ENCODE data around the gene TGFB2.
"Not testable (repeated sequence)": the region's sequence is repeated elsewhere in the genome, so short reads cannot be mapped to it uniquely, and the experiment has no call there.

Gene TGFB2

DNA sequence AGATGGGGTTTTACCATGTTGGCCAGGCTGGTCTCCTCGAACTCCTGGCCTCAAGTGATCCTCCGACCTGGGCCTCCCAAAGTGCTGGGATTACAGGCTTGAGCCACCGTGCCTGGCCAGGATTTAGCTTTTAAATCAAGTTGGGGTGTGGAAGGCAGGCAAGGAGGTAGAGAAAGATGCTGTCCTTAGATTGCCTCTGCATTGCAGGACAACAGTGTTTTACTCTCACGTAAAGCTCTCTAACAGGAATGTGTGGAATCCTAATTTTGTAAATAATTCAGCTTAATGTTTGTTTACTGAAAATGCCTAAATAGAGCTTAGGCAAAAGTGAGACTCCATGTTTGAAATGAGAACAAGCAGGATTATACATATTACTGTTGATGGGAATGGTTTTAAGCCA, 29.5 kb upstream of the TGFB2 start:
- Histone ChIP-seq H3K4me3 (no peak overlapping the region), H3K27me3 (ENCODE audit: low read depth) (no peaks in the 10 kb centered on the region), H3K4me1 (no peaks in the 10 kb centered on the region), H3K36me3 (replicated peaks) (peaks cover 3% of the 10 kb centered on the region), H3K9me3 (no peaks in the 10 kb centered on the region)
- in situ Hi-C loops (cut with MboI; ENCODE audit: low sequenced_read_pairs) = no loop called here
- DNase-seq (ENCODE audit: low spot score in 2 of 2) = no peak

DNA sequence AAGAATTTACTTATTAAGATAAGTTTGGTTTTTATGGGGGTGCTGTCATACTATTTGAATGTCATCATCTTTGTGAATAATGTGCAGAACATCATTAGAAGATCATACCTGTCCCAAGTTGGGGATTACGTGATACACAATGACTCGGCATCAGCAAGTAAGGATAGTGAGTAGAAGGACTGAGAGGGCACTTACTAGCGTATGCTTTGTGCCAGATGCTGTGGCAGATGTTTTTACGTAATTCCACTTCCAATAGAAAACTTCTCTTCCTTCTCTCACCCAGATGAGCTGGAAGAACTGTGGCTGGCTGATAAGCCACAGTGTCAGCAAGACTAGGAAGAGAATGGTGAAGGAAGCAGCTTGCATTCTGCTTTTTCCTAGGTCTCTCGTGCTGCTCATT, 28.1 kb upstream of the TGFB2 start:
- H3K9me3 ChIP-seq = no peaks in the 10 kb centered on the region
- in situ Hi-C loops (cut with MboI; ENCODE audit: low sequenced_read_pairs) = no loop called here
- H3K27me3 ChIP-seq (ENCODE audit: low read depth) = no peaks in the 10 kb centered on the region
- no peak for DNase-seq (ENCODE audit: low spot score in 2 of 2)
- peaks cover 3% of the 10 kb centered on the region for H3K36me3 ChIP-seq (replicated peaks)
- H3K4me1 ChIP-seq = peaks cover 3% of the 10 kb centered on the region; the same call in 1 of the 2 replicates
- no peak overlapping the region for H3K4me3 ChIP-seq

DNA sequence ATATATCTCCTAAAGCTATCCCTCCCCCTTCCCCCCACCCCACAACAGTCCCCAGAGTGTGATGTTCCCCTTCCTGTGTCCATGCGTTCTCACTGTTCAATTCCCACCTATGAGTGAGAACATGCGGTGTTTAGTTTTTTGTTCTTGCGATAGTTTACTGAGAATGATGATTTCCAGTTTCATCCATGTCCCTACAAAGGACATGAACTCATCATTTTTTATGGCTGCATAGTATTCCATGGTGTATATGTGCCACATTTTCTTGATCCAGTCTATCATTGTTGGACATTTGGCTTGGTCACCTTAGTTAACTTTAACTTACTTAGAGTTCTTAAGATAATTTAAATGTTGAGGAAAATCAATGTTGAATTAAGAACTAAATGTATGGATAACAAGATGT, 25.0 kb upstream of the TGFB2 start:
- H3K36me3 ChIP-seq (replicated peaks); H3K4me1 ChIP-seq; H3K27me3 ChIP-seq (ENCODE audit: low read depth); H3K9me3 ChIP-seq; H3K4me3 ChIP-seq; DNase-seq (ENCODE audit: low spot score in 2 of 2): not testable (repeated sequence)
- in situ Hi-C loops (cut with MboI; ENCODE audit: low sequenced_read_pairs) = loop anchor here (10.0 kb wide), 1 partner anchor 1255 kb away; no protein-coding TSS in a partner anchor

- in situ Hi-C loops (cut with MboI; ENCODE audit: low sequenced_read_pairs) = loop anchor here (10.0 kb wide), 1 partner anchor 1252 kb away; no protein-coding TSS in a partner anchor
- Histone ChIP-seq H3K4me3 (no peak overlapping the region), H3K9me3 (no peaks in the 10 kb centered on the region), H3K27me3 (ENCODE audit: low read depth) (no peaks in the 10 kb centered on the region), H3K4me1 (peaks cover 3% of the 10 kb centered on the region; the same call in 1 of the 2 replicates), H3K36me3 (replicated peaks) (peaks cover 11% of the 10 kb centered on the region)
- DNase-seq (ENCODE audit: low spot score in 2 of 2) = no peak
Measured at GRCh38 chr1:218322762-218323161, 22.4 kb upstream of the TGFB2 start.

GRCh38 chr1:218323568-218324225, 21.4 kb upstream of the TGFB2 start:
- peaks cover 11% of the 10 kb centered on the region for H3K36me3 ChIP-seq (replicated peaks)
- peaks cover 3% of the 10 kb centered on the region; the same call in 1 of the 2 replicates for H3K4me1 ChIP-seq
- in situ Hi-C loops (cut with MboI; ENCODE audit: low sequenced_read_pairs) = loop anchor here (10.0 kb wide), 1 partner anchor 1251 kb away; no protein-coding TSS in a partner anchor
- no peak for DNase-seq (ENCODE audit: low spot score in 2 of 2)
- no peaks in the 10 kb centered on the region for H3K27me3 ChIP-seq (ENCODE audit: low read depth)
- H3K4me3 ChIP-seq = no peak overlapping the region
- no peaks in the 10 kb centered on the region for H3K9me3 ChIP-seq

DNA sequence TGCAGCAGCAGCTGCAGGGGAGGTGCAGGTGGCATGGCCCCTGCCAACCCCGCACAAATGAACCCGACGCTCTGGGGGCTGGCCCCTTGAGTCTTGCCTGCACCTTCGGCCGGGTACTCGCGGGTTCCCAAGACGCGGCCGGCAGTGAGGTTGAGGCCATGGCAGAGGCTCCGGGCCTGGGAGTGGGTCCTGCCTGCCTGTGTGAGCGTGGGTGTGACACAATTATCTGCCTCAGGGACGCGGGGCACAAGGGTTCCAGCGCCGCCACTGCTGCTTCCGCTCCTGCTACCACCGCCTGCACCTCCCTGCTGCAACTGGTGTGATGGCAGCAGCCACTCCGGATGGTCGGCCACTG, 20.9 kb upstream of the TGFB2 start:
- Histone ChIP-seq H3K4me3 (no peak overlapping the region), H3K27me3 (ENCODE audit: low read depth) (no peaks in the 10 kb centered on the region), H3K9me3 (no peaks in the 10 kb centered on the region), H3K36me3 (replicated peaks) (peaks cover 11% of the 10 kb centered on the region), H3K4me1 (peaks cover 3% of the 10 kb centered on the region; the same call in 1 of the 2 replicates)
- no peak for DNase-seq (ENCODE audit: low spot score in 2 of 2)
- in situ Hi-C loops (cut with MboI; ENCODE audit: low sequenced_read_pairs) = loop anchor here (10.0 kb wide), 1 partner anchor 1251 kb away; no protein-coding TSS in a partner anchor

DNA sequence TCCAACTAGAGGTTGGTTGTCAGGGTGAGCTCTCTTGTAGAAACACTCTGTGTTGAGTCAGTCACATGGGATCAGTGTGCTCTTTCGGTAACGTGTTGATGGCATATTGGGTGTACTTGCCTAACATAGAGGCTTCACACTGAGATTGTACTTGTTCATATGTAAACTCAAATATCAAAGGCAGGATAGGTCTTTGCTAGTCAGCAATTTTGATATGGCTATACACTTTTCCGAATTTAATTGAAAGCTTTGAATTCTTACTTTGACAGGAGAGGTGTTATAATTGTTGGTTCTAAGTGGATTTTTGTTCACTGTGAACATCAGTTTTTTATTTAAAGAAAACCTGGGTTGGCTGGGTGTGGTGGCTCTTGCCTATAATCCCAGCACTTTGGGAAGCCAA, 16.4 kb upstream of the TGFB2 start:
- no peaks in the 10 kb centered on the region for H3K4me1 ChIP-seq
- in situ Hi-C loops (cut with MboI; ENCODE audit: low sequenced_read_pairs) = loop anchor here (10.0 to 25.0 kb wide), 4 partner anchors 734 to 1484 kb away; no protein-coding TSS in a partner anchor
- no peaks in the 10 kb centered on the region for H3K27me3 ChIP-seq (ENCODE audit: low read depth)
- no peak overlapping the region for H3K4me3 ChIP-seq
- no peak for DNase-seq (ENCODE audit: low spot score in 2 of 2)
- no peaks in the 10 kb centered on the region for H3K9me3 ChIP-seq
- H3K36me3 ChIP-seq (replicated peaks) = peaks cover 4% of the 10 kb centered on the region

- in situ Hi-C loops (cut with MboI; ENCODE audit: low sequenced_read_pairs) = loop anchor here (25.0 kb wide), 3 partner anchors 732 to 1482 kb away; no protein-coding TSS in a partner anchor
- DNase-seq (ENCODE audit: low spot score in 2 of 2) = peak in 1 of 2 experiments; percentile 37
Measured at GRCh38 chr1:218330043-218330623, 15.0 kb upstream of the TGFB2 start.

DNA sequence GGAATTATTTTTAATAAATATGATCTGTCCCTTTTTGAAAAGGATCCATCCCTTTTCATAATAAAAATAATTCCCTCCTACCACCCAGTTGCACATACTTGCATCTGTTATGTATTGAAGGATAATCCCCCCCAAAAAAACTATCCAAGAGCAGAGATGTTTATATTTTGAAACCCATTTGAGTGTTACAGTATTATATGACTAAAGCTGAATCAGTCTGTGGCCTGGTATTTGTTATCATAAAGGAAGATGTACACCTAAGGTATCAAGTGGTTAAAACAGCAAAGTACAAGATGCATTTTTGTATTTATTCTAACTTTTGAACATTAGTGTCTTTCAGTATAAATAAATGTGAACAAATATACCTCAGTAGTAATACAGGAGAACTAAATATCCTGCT, 12.7 kb upstream of the TGFB2 start:
- DNase-seq (ENCODE audit: low spot score in 2 of 2) = no peak
- in situ Hi-C loops (cut with MboI; ENCODE audit: low sequenced_read_pairs) = loop anchor here (25.0 kb wide), 3 partner anchors 730 to 1480 kb away; no protein-coding TSS in a partner anchor
- H3K9me3 ChIP-seq = no peaks in the 10 kb centered on the region
- no peaks in the 10 kb centered on the region; the same call in 1 of the 2 replicates for H3K36me3 ChIP-seq (replicated peaks)
- no peaks in the 10 kb centered on the region for H3K27me3 ChIP-seq (ENCODE audit: low read depth)
- H3K4me3 ChIP-seq = no peak overlapping the region
- H3K4me1 ChIP-seq = no peaks in the 10 kb centered on the region; the same call in 1 of the 2 replicates

More at GRCh38 chr1:218330043-218330623, 15.0 kb upstream of the TGFB2 start:
- peaks cover 4% of the 10 kb centered on the region for H3K36me3 ChIP-seq (replicated peaks)
- no peaks in the 10 kb centered on the region for H3K27me3 ChIP-seq (ENCODE audit: low read depth)
- H3K4me1 ChIP-seq = no peaks in the 10 kb centered on the region; the same call in 1 of the 2 replicates
- no peaks in the 10 kb centered on the region for H3K9me3 ChIP-seq
- H3K4me3 ChIP-seq = no peak overlapping the region

DNA sequence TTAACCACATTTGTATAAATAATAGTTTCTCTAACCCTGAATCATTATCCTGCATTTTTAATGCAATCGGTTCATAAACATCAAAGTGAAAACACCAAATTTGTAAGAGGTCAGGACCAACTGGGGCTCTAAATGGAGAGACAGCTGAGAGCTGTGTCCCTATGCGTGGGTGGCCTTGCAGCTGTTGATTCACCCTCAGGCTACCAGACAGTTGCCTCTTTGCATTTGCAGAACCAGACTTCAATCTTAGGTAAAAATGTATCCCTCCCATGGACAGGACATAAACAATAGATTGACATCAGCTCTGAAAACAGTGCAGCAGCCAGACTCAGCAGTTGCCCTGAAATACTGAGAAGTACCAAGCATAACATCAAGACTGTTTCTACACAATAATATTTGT, 8.8 kb upstream of the TGFB2 start:
- DNase-seq (ENCODE audit: low spot score in 2 of 2) = peak in 1 of 2 experiments; percentile 21
- in situ Hi-C loops (cut with MboI; ENCODE audit: low sequenced_read_pairs) = loop anchor here (25.0 kb wide), 3 partner anchors 726 to 1476 kb away; no protein-coding TSS in a partner anchor

DNA sequence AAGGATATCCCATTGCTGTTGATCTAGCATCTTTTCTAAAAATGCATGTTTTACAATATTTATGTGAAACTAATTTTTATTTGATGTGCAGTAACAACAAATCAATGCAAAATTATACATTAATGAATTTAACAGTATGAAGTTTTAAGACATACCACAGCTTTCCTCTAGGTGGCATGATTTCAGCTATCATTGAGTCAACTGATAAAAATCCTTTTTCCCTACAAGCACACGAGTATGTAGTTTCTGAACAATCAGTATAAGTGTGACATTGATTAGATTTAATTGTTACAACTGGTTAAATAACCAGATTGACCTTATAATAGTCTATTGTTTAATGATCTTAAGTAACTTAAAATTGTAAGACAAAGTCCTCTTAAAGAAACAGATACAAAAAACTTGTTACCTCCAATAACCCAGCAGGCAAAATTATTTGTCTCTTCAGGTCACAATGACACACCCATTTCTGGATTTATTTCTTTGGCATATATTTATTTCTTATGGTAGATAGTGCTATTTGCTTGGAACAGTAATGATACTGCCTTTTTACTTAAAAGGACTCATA, 5.8 kb upstream of the TGFB2 start:
- Histone ChIP-seq H3K4me3 (no peak overlapping the region), H3K27me3 (ENCODE audit: low read depth) (no peaks in the 10 kb centered on the region), H3K36me3 (replicated peaks) (no peaks in the 10 kb centered on the region), H3K9me3 (no peaks in the 10 kb centered on the region), H3K4me1 (no peaks in the 10 kb centered on the region; the same call in none of the 2 replicates)
- in situ Hi-C loops (cut with MboI; ENCODE audit: low sequenced_read_pairs) = loop anchor here (25.0 kb wide), 3 partner anchors 723 to 1473 kb away; no protein-coding TSS in a partner anchor
- peak in 1 of 2 experiments; percentile 58 for DNase-seq (ENCODE audit: low spot score in 2 of 2)

More for the DNA sequence above, 8.8 kb upstream of the TGFB2 start:
- Histone ChIP-seq H3K4me3 (no peak overlapping the region), H3K27me3 (ENCODE audit: low read depth) (no peaks in the 10 kb centered on the region), H3K9me3 (no peaks in the 10 kb centered on the region), H3K4me1 (no peaks in the 10 kb centered on the region; the same call in 1 of the 2 replicates), H3K36me3 (replicated peaks) (no peaks in the 10 kb centered on the region; the same call in 1 of the 2 replicates)

GRCh38 chr1:218341325-218341724, 3.8 kb upstream of the TGFB2 start:
- Histone ChIP-seq H3K36me3 (replicated peaks) (no peaks in the 10 kb centered on the region), H3K4me3 (no peak overlapping the region), H3K27me3 (ENCODE audit: low read depth) (no peaks in the 10 kb centered on the region), H3K9me3 (no peaks in the 10 kb centered on the region), H3K4me1 (peaks cover 9% of the 10 kb centered on the region; the same call in 1 of the 2 replicates)
- in situ Hi-C loops (cut with MboI; ENCODE audit: low sequenced_read_pairs) = loop anchor here (10.0 to 25.0 kb wide), 4 partner anchors 721 to 1471 kb away; no protein-coding TSS in a partner anchor
- no peak for DNase-seq (ENCODE audit: low spot score in 2 of 2)

- H3K9me3 ChIP-seq = no peaks in the 10 kb centered on the region
- H3K4me1 ChIP-seq = peaks cover 9% of the 10 kb centered on the region
- DNase-seq (ENCODE audit: low spot score in 2 of 2) = no peak
- no peaks in the 10 kb centered on the region for H3K36me3 ChIP-seq (replicated peaks)
- in situ Hi-C loops (cut with MboI; ENCODE audit: low sequenced_read_pairs) = loop anchor here (10.0 to 25.0 kb wide), 4 partner anchors 720 to 1470 kb away; no protein-coding TSS in a partner anchor
- H3K4me3 ChIP-seq = no peak overlapping the region
- no peaks in the 10 kb centered on the region for H3K27me3 ChIP-seq (ENCODE audit: low read depth)
Measured at GRCh38 chr1:218342091-218342490, 3.0 kb upstream of the TGFB2 start.

All from HAP-1 (cell line).